Measurements from ENCODE around the gene MLF2. TPM values are rescaled to one million over a fixed set of nuclear protein-coding genes. Genes with fewer than 3 reads are reported as not detected.

The MLF2 gene
- total and polyA plus RNA-seq, 7 donors, result 104 to 245 (median 156) TPM

DNA sequence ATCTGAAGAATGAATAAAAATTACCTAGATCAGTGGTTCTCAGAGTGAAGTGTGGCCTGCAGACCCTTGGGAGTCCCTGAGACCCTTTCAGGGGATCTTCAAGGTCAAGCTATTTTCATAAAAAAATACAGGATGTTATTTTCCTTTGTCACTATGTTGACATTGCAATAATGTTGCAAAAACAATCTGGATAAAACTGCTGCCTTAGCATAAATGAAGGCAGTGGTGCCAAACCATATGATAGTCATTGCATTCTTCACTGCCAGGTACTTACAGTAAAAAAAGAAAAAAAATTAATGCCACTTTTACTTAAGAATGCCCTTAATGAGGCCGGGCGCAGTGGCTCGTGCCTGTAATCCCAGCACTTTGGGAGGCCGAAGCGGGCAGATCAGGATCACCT lies 34.4 kb upstream of the MLF2 start:
- H3K27ac ChIP-seq, result no peak overlapping the region
- intact Hi-C loops (cut with DNase I), result no loop called here

DNA sequence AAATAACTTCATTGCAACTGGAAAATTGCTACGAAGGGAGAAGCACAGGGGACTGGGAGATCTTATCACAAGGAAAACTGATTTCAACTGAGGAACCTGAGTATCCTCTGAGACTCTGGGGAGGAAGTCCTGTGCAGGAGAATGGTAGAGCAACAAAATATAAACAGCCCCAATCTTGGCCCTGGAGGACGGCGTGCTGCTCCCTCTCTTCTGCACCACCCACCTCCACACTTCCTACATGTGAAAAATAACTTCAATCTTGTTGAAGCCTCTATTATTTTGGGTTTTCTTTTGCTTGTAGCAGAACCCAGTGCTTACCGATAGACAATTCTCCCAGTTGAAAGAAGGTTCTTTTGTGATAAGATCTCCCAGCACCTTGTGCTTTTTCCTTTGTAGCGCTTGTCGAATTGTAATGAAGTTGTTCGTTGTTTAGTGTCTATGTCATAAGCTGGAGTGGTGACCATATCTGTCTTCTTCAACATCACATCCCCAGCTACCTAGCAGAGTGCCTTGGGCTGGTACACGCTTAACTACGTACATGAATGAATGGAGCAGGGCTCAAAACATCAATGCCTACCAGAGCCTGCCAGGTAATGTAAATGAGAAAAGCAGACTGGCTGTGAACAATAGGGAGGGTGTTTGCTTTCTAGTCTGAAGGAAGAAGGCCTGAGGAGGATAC lies 33.6 kb upstream of the MLF2 start:
- 62 to 73% (median 65%) methylated on average over 9 of the region's 9 CpGs for WGBS, 3 donors
- Histone ChIP-seq H3K9me3 (no peaks in the 10 kb centered on the region), H3K27me3 (ENCODE audit: insufficient read depth in 3 of 3, low read length in 2 of 3) (no peaks in the 10 kb centered on the region), H3K4me3 (no peak overlapping the region), H3K36me3 (ENCODE audit: insufficient read depth in 1 of 2, low read depth in 1 of 2) (no peaks in the 10 kb centered on the region), H3K27ac (no peak overlapping the region), H3K4me1 (no peaks in the 10 kb centered on the region)
- ATAC-seq (no peak), DNase-seq (no peak)
- TF ChIP-seq, protein P1, sequence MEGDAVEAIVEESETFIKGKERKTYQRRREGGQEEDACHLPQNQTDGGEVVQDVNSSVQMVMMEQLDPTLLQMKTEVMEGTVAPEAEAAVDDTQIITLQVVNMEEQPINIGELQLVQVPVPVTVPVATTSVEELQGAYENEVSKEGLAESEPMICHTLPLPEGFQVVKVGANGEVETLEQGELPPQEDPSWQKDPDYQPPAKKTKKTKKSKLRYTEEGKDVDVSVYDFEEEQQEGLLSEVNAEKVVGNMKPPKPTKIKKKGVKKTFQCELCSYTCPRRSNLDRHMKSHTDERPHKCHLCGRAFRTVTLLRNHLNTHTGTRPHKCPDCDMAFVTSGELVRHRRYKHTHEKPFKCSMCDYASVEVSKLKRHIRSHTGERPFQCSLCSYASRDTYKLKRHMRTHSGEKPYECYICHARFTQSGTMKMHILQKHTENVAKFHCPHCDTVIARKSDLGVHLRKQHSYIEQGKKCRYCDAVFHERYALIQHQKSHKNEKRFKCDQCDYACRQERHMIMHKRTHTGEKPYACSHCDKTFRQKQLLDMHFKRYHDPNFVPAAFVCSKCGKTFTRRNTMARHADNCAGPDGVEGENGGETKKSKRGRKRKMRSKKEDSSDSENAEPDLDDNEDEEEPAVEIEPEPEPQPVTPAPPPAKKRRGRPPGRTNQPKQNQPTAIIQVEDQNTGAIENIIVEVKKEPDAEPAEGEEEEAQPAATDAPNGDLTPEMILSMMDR (IDR thresholded peaks at IDR 0.05), result no peak
- intact Hi-C loops (cut with DNase I), result no loop called here

More for the DNA sequence above, 34.4 kb upstream of the MLF2 start:
- WGBS, 3 donors, result 83 to 95% (median 93%) methylated on average over 5 of the region's 5 CpGs
- TF ChIP-seq, protein P1 (IDR thresholded peaks at IDR 0.05), result no peak
- ATAC-seq (no peak), DNase-seq (no peak)
- no peaks in the 10 kb centered on the region for H3K4me1 ChIP-seq
- no peaks in the 10 kb centered on the region for H3K36me3 ChIP-seq (ENCODE audit: insufficient read depth in 1 of 2, low read depth in 1 of 2)
- H3K9me3 ChIP-seq, result no peaks in the 10 kb centered on the region
- H3K4me3 ChIP-seq, result no peak overlapping the region
- peaks cover 0 to under 1% (median 0%) of the 10 kb centered on the region in 3 donors for H3K27me3 ChIP-seq (ENCODE audit: insufficient read depth in 3 of 3, low read length in 2 of 3)

DNA sequence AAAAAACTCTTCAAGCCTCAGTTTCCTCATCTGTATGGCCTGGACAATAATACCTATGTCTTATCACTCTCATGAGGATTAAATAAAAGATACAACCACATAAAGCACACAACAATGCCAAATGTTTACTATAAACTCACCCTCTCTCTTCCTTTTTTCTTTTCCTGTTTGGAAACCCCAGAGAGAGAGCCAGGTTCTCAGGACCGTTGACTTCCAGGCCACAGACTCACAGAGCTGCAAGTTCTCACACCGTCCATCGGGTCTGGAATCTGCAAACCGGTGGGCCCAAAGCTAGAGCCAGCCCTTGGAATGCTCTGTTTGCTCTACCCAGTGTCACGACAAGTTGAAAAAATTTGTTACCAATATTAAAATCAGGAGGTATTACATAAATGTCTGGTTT lies 31.8 kb upstream of the MLF2 start:
- intact Hi-C loops (cut with DNase I), result no loop called here
- no peak for ATAC-seq
- WGBS, 3 donors, result 58 to 74% (median 67%) methylated on average over 5 of the region's 5 CpGs
- Histone ChIP-seq H3K4me1 (no peaks in the 10 kb centered on the region), H3K27me3 (ENCODE audit: insufficient read depth in 3 of 3, low read length in 2 of 3) (no peaks in the 10 kb centered on the region), H3K4me3 (no peak overlapping the region), H3K9me3 (no peaks in the 10 kb centered on the region), H3K36me3 (ENCODE audit: insufficient read depth in 1 of 2, low read depth in 1 of 2) (no peaks in the 10 kb centered on the region), H3K27ac (no peak overlapping the region)
- TF ChIP-seq, protein P1 (IDR thresholded peaks at IDR 0.05), result no peak
- DNase-seq, result no peak

GRCh38 chr12:6784296-6784695 lies 31.4 kb upstream of the MLF2 start:
- H3K27ac ChIP-seq, result no peak overlapping the region
- no peaks in the 10 kb centered on the region for H3K4me1 ChIP-seq
- H3K36me3 ChIP-seq (ENCODE audit: insufficient read depth in 1 of 2, low read depth in 1 of 2), result no peaks in the 10 kb centered on the region
- intact Hi-C loops (cut with DNase I), result no loop called here
- TF ChIP-seq, protein P1 (IDR thresholded peaks at IDR 0.05), result no peak
- no peaks in the 10 kb centered on the region for H3K9me3 ChIP-seq
- no peak overlapping the region for H3K4me3 ChIP-seq
- ATAC-seq, result no peak
- H3K27me3 ChIP-seq (ENCODE audit: insufficient read depth in 3 of 3, low read length in 2 of 3), result no peaks in the 10 kb centered on the region
- DNase-seq, result no peak
- 61 to 74% (median 64%) methylated on average over 5 of the region's 5 CpGs for WGBS, 3 donors

- no peaks in the 10 kb centered on the region for H3K4me1 ChIP-seq
- intact Hi-C loops (cut with DNase I), result no loop called here
- ATAC-seq, result no peak
- no peaks in the 10 kb centered on the region for H3K9me3 ChIP-seq
- H3K27ac ChIP-seq, result no peak overlapping the region
- no peak overlapping the region for H3K4me3 ChIP-seq
- DNase-seq, result no peak
- no peaks in the 10 kb centered on the region for H3K27me3 ChIP-seq (ENCODE audit: insufficient read depth in 3 of 3, low read length in 2 of 3)
- 85 to 88% (median 86%) methylated on average over 9 of the region's 9 CpGs for WGBS, 3 donors
- TF ChIP-seq, protein P1 (IDR thresholded peaks at IDR 0.05), result no peak
- H3K36me3 ChIP-seq (ENCODE audit: insufficient read depth in 1 of 2, low read depth in 1 of 2), result no peaks in the 10 kb centered on the region
Measured at GRCh38 chr12:6783828-6784227, 30.9 kb upstream of the MLF2 start.
